GM23338 (cell line): ENCODE data around the gene CAMK2N2. TPM values are rescaled to one million over a fixed set of nuclear protein-coding genes. Genes with fewer than 3 reads are reported as not detected.

ENCODE experiments used
- ATAC-seq: fragments of 200-7000 bp; cut with Tn5 transposase; 3 replicates; pipeline ENCODE4 v1.9.1; 2020
- DNase-seq: peaks from one replicate; pipeline ENCODE4 v3.0.0-alpha.2; 2015; ENCODE audit warnings: low spot score
- H2AFZ ChIP-seq: fragments of 200-600 bp; sonication (generic); 2 replicates; pipeline ENCODE4 v1.8.0; 2016; ENCODE audit warnings: antibody characterized with exemption, mild to moderate bottlenecking, moderate library complexity
- H3F3A ChIP-seq: fragments of 200-600 bp; sonication (generic); replicated peaks from 2 replicates; pipeline ENCODE4 v1.8.0; 2017; ENCODE audit warnings: antibody characterized with exemption, mixed run types, low read depth
- H3K27ac ChIP-seq: fragments of 200-600 bp; sonication (generic); 2 replicates; pipeline ENCODE4 v1.6.1; 2016; ENCODE audit warnings: low read depth
- H3K27me3 ChIP-seq: fragments of 200-600 bp; sonication (generic); 2 replicates; pipeline ENCODE4 v1.8.0; 2016; ENCODE audit warnings: mild to moderate bottlenecking, mixed run types, moderate library complexity; ENCODE audit not compliant: insufficient read depth
- H3K36me3 ChIP-seq: fragments of 200-600 bp; sonication (generic); 2 replicates; pipeline ENCODE4 v1.8.0; 2016; ENCODE audit warnings: mild to moderate bottlenecking; ENCODE audit not compliant: insufficient read depth
- H3K4me1 ChIP-seq: fragments of 200-600 bp; sonication (generic); 2 replicates; pipeline ENCODE4 v1.8.0; 2016; ENCODE audit warnings: mild to moderate bottlenecking, moderate library complexity; ENCODE audit not compliant: insufficient read depth
- H3K4me2 ChIP-seq: fragments of 200-600 bp; sonication (generic); 2 replicates; pipeline ENCODE4 v1.7.1; 2017; ENCODE audit warnings: mixed run types
- H3K4me3 ChIP-seq: fragments of 200-600 bp; sonication (generic); 2 replicates; pipeline ENCODE4 v1.6.1; 2016; ENCODE audit warnings: mixed run types
- H3K79me2 ChIP-seq: fragments of 200-600 bp; sonication (generic); replicated peaks from 2 replicates; pipeline ENCODE4 v1.8.0; 2017; ENCODE audit warnings: mild to moderate bottlenecking; ENCODE audit not compliant: insufficient read depth
- H3K9me2 ChIP-seq: fragments of 200-600 bp; sonication (generic); 2 replicates; pipeline ENCODE4 v1.8.0; 2017; ENCODE audit not compliant: insufficient read depth
- H4K20me1 ChIP-seq: fragments of 200-600 bp; sonication (generic); replicated peaks from 2 replicates; pipeline ENCODE4 v1.8.0; 2017; ENCODE audit warnings: mild to moderate bottlenecking; ENCODE audit not compliant: insufficient read depth
- H3K27ac Mint-ChIP-seq: 2 replicates; pipeline ENCODE4 v1.8.0; 2020; ENCODE audit warnings: inconsistent platforms, mild to moderate bottlenecking, moderate library complexity, mixed read lengths
- H3K27me3 Mint-ChIP-seq: 3 replicates; pipeline ENCODE4 v1.8.0; 2022; ENCODE audit warnings: low read depth, mild to moderate bottlenecking, moderate library complexity, mixed read lengths, inconsistent platforms; ENCODE audit not compliant: insufficient read depth, poor library complexity
- H3K36me3 Mint-ChIP-seq: 3 replicates; pipeline ENCODE4 v1.8.0; 2021; ENCODE audit warnings: low read depth, mild to moderate bottlenecking, inconsistent platforms, moderate library complexity, mixed read lengths
- H3K4me1 Mint-ChIP-seq: 3 replicates; pipeline ENCODE4 v1.8.0; 2020; ENCODE audit warnings: mild to moderate bottlenecking, inconsistent platforms, mixed read lengths
- H3K4me3 Mint-ChIP-seq: 3 replicates; pipeline ENCODE4 v1.8.0; 2021; ENCODE audit warnings: moderate library complexity, mild to moderate bottlenecking, inconsistent platforms, mixed read lengths
- H3K9me3 Mint-ChIP-seq: 3 replicates; pipeline ENCODE4 v1.8.0; 2020; ENCODE audit warnings: moderate library complexity, mild to moderate bottlenecking, inconsistent platforms, mixed read lengths
- CREB1 ChIP-seq: fragments of 250-450 bp; sonication (Bioruptor Pico); IDR thresholded peaks from 2 replicates; pipeline ENCODE4 v1.5.0; 2020; ENCODE audit warnings: low read depth, mild to moderate bottlenecking, moderate library complexity
- CTCF ChIP-seq, 2 experiments: fragments of 200-600 bp in 1 of 2; sonication (generic) in 1 of 2; conservative IDR thresholded peaks; 2 replicates each; pipeline versions ENCODE4 v1.5.1 to v1.6.1; 2016 to 2017; ENCODE audit warnings: antibody characterized with exemption in 2 of 2, low read depth in 2 of 2, mild to moderate bottlenecking in 2 of 2, moderate library complexity in 1 of 2
- ETS1 ChIP-seq: IDR thresholded peaks from 2 replicates; pipeline ENCODE4 v1.6.1; 2016; ENCODE audit warnings: antibody characterized with exemption
- EZH2 ChIP-seq: fragments of 200-600 bp; sonication (generic); IDR thresholded peaks from one replicate; pipeline ENCODE4 v1.8.0; 2017; ENCODE audit warnings: antibody characterized with exemption, mild to moderate bottlenecking, low read depth; ENCODE audit not compliant: unreplicated experiment
- EZH2phosphoT487 ChIP-seq: fragments of 200-600 bp; sonication (generic); IDR thresholded peaks from one replicate; pipeline ENCODE4 v1.8.1; 2018; ENCODE audit warnings: antibody characterized with exemption; ENCODE audit not compliant: unreplicated experiment
- JUNB ChIP-seq: IDR thresholded peaks from one replicate; pipeline ENCODE4 v1.6.1; 2016; ENCODE audit warnings: antibody characterized with exemption; ENCODE audit not compliant: unreplicated experiment
- POLR2AphosphoS5 ChIP-seq: IDR thresholded peaks from 2 replicates; pipeline ENCODE4 v1.6.1; 2016; ENCODE audit warnings: antibody characterized with exemption, low read depth
- REST ChIP-seq: IDR thresholded peaks from one replicate; pipeline ENCODE4 v1.6.1; 2018; ENCODE audit warnings: antibody characterized with exemption; ENCODE audit not compliant: unreplicated experiment
- STAT1 ChIP-seq: IDR thresholded peaks from one replicate; pipeline ENCODE4 v1.6.1; 2016; ENCODE audit warnings: antibody characterized with exemption; ENCODE audit not compliant: unreplicated experiment
- polyA plus RNA-seq: library from polyadenylated mRNA; unstranded; fragments of >200 nt; fragmentation: Nextera tagmentation; extraction: Ambion mirVana; gene quantifications from 2 replicates; pipeline ENCODE4 v1.2.1, GENCODE V29; 2016
- total RNA-seq: library from RNA; depleted of rRNA; stranded (reverse); fragments of >200 nt; shearing (Covaris generic); gene quantifications from 2 replicates; pipeline ENCODE4 v1.2.3, GENCODE V29; 2014

Gene CAMK2N2
- total and polyA plus RNA-seq, 2 experiments from 2014 or later = 0.32 to 1.3 TPM

GRCh38 chr3:184237807-184238206 is 23.5 kb downstream of the CAMK2N2 start:
- Histone ChIP-seq H3K79me2 (no peaks in the 10 kb centered on the region), H2AFZ (no peak overlapping the region), H3K4me3 (no peak overlapping the region), H3K27me3 (peaks cover 28% of the 10 kb centered on the region), H3K36me3 (no peaks in the 10 kb centered on the region; the same call in 1 of the 2 replicates), H4K20me1 (peaks cover 12% of the 10 kb centered on the region), H3K4me2 (no peak overlapping the region), H3K27ac (no peak overlapping the region), H3K4me1 (no peaks in the 10 kb centered on the region), H3K9me2 (no peaks in the 10 kb centered on the region), H3F3A (no peaks in the 10 kb centered on the region)
- ATAC-seq (no peak), DNase-seq (no peak)
- Mint-ChIP-seq H3K9me3 (no peaks in the 10 kb centered on the region; the same call in 2 of the 3 replicates), H3K27me3 (peaks cover 19% of the 10 kb centered on the region), H3K36me3 (peaks cover 7% of the 10 kb centered on the region), H3K4me3 (no peak overlapping the region), H3K4me1 (peaks cover 12% of the 10 kb centered on the region), H3K27ac (no peak overlapping the region)
- TF ChIP-seq REST (no peak), CREB1 (CRISPR knock-in tag) (no peak), EZH2 (no peak), STAT1 (no peak), ETS1 (no peak), CTCF (conservative IDR thresholded peaks at IDR 0.05; ENCODE audit: low read depth in 2 of 2) (no peak), EZH2phosphoT487 (no peak), POLR2AphosphoS5 (no peak)

GRCh38 chr3:184237211-184237610 is 24.1 kb downstream of the CAMK2N2 start:
- Histone ChIP-seq H3K36me3 (no peaks in the 10 kb centered on the region; the same call in 1 of the 2 replicates), H3K4me3 (no peak overlapping the region), H2AFZ (no peak overlapping the region), H3K4me2 (no peak overlapping the region), H4K20me1 (peaks cover 7% of the 10 kb centered on the region; the same call in 1 of the 2 replicates), H3K4me1 (no peaks in the 10 kb centered on the region), H3F3A (no peaks in the 10 kb centered on the region), H3K27ac (no peak overlapping the region), H3K79me2 (no peaks in the 10 kb centered on the region), H3K27me3 (peaks cover 34% of the 10 kb centered on the region), H3K9me2 (no peaks in the 10 kb centered on the region)
- no peak overlapping the region; the same call in 2 of the 3 replicates for H3K4me3 Mint-ChIP-seq
- ATAC-seq = no peak
- peaks cover 8% of the 10 kb centered on the region for H3K4me1 Mint-ChIP-seq
- H3K9me3 Mint-ChIP-seq = no peaks in the 10 kb centered on the region; the same call in 2 of the 3 replicates
- peaks cover 25% of the 10 kb centered on the region for H3K27me3 Mint-ChIP-seq
- H3K36me3 Mint-ChIP-seq = peaks cover under 1% of the 10 kb centered on the region
- no peak overlapping the region for H3K27ac Mint-ChIP-seq
- no peak for DNase-seq
- TF ChIP-seq EZH2phosphoT487 = no peak
- no peak for TF ChIP-seq EZH2
- no peak for TF ChIP-seq JUNB
